Gastrocnemius medialis (tissue), 4 donors: ENCODE measurements around the gene NLRP11. TPM values are rescaled to one million over a fixed set of nuclear protein-coding genes. Genes with fewer than 3 reads are reported as not detected.

Source experiments
- ATAC-seq, 2 donors: fragments of 150-250 bp; one replicate each; pipeline ENCODE4 v1.9.1; 2016
- DNase-seq, 2 donors: peaks; one replicate each; pipeline ENCODE4 v3.0.0-alpha.2; 2019
- H3K27ac ChIP-seq, 4 donors: fragments of 200-600 bp; sonication (generic); 1 replicate in 1 of 4; 2 replicates in 3 of 4; pipeline ENCODE4 v1.5.1; 2016 to 2018; ENCODE audit warnings: mild to moderate bottlenecking in 2 of 4, moderate library complexity in 1 of 4
- H3K27me3 ChIP-seq, 3 donors: fragments of 200-600 bp; sonication (generic) in 2 of 3; 1 replicate in 1 of 3; 2 replicates in 2 of 3; pipeline versions ENCODE4 v1.5.1 to v1.6.0; 2016 to 2019; ENCODE audit warnings: mild to moderate bottlenecking in 1 of 3, moderate library complexity in 1 of 3
- H3K36me3 ChIP-seq, 2 donors: fragments of 200-600 bp; sonication (generic) in 1 of 2; one replicate each; pipeline ENCODE4 v1.5.1; 2017 to 2018
- H3K4me1 ChIP-seq, 2 donors: fragments of 200-600 bp; sonication (generic) in 1 of 2; one replicate each; pipeline ENCODE4 v1.5.1; 2016 to 2017; ENCODE audit warnings: mild to moderate bottlenecking in 2 of 2
- H3K4me3 ChIP-seq, 4 donors: fragments of 200-600 bp; sonication (generic) in 3 of 4; 1 replicate in 1 of 4; 2 replicates in 3 of 4; pipeline ENCODE4 v1.5.1; 2016 to 2019; ENCODE audit warnings: mild to moderate bottlenecking in 2 of 4
- H3K9me3 ChIP-seq, 3 donors: fragments of 200-600 bp; sonication (generic) in 2 of 3; 1 replicate in 1 of 3; 2 replicates in 2 of 3; pipeline ENCODE4 v1.5.1; 2016 to 2019
- POLR2A ChIP-seq, 2 donors: fragments of 450-650 bp; IDR thresholded peaks; one replicate each; pipeline ENCODE4 v1.6.1; 2017; ENCODE audit warnings: antibody characterized with exemption in 2 of 2, mild to moderate bottlenecking in 2 of 2, moderate library complexity in 2 of 2
- in situ Hi-C, 4 donors: fragments of 200-750 bp; cut with MboI; loops; one replicate each; pipeline versions ENCODE4 v1.15.0 to v1.8.0; 2017; ENCODE audit warnings: low sequenced_read_pairs in 4 of 4
- intact Hi-C: fragments of 100-400 bp; cut with DNase I; formaldehyde crosslinking; loops from one replicate; pipeline ENCODE4 v1.15.1; 2023; ENCODE audit warnings: low total_unique reads
- total RNA-seq, 4 donors: library from RNA; depleted of rRNA; stranded (reverse); fragments of >200 nt; gene quantifications; one replicate each; pipeline versions ENCODE4 v1.1.0 to v1.2.3, GENCODE V29; 2016
- TF ChIP-seq, protein P1 (sequence below), 5 experiments: fragments of 450-650 bp in 3 of 5; fragments of 200-600 bp in 2 of 5; sonication (generic) in 2 of 5; IDR thresholded peaks in 4 of 5; conservative IDR thresholded peaks in 1 of 5; 1 replicate in 4 of 5; 2 replicates in 1 of 5; pipeline ENCODE4 v1.5.1; 2016 to 2019; ENCODE audit warnings: antibody characterized with exemption in 5 of 5, mild to moderate bottlenecking in 3 of 5, moderate library complexity in 3 of 5

The NLRP11 gene
- total RNA-seq, 4 donors from 2014 or later: not detected

DNA sequence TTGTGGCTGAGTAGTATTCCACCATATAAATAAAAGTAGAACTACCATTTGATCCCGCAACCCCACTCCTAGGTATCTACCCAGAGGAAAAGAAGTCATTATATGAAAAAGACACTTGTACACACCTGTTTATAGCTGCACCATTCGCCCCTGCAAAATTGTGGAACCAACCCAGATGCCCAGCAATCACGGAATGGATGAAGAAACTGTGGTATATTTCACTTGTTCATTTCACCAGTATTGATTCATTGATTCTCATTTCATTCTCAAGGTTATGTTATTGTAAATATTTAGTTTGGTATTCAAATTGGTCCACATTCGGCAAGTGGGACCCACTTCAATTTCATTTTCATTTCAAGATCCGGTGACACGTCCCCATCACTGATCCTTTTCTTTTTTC lies 81.1 kb downstream of the NLRP11 start:
- intact Hi-C loops (no loop called here), in situ Hi-C loops (no loop called here)
- Histone ChIP-seq H3K9me3 (no peaks in the 10 kb centered on the region), H3K4me3 (no peak overlapping the region), H3K36me3 (no peaks in the 10 kb centered on the region), H3K27me3 (peaks cover 0 to 3% (median 0%) of the 10 kb centered on the region in 3 donors), H3K27ac (no peak overlapping the region), H3K4me1 (no peaks in the 10 kb centered on the region)
- ATAC-seq: no peak
- no peak for DNase-seq
- TF ChIP-seq, protein P1, sequence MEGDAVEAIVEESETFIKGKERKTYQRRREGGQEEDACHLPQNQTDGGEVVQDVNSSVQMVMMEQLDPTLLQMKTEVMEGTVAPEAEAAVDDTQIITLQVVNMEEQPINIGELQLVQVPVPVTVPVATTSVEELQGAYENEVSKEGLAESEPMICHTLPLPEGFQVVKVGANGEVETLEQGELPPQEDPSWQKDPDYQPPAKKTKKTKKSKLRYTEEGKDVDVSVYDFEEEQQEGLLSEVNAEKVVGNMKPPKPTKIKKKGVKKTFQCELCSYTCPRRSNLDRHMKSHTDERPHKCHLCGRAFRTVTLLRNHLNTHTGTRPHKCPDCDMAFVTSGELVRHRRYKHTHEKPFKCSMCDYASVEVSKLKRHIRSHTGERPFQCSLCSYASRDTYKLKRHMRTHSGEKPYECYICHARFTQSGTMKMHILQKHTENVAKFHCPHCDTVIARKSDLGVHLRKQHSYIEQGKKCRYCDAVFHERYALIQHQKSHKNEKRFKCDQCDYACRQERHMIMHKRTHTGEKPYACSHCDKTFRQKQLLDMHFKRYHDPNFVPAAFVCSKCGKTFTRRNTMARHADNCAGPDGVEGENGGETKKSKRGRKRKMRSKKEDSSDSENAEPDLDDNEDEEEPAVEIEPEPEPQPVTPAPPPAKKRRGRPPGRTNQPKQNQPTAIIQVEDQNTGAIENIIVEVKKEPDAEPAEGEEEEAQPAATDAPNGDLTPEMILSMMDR (IDR thresholded peaks at IDR 0.05 in 4 of 5, conservative IDR thresholded peaks at IDR 0.05 in 1 of 5): no peak
- TF ChIP-seq POLR2A (IDR thresholded peaks at IDR 0.05): no peak

DNA sequence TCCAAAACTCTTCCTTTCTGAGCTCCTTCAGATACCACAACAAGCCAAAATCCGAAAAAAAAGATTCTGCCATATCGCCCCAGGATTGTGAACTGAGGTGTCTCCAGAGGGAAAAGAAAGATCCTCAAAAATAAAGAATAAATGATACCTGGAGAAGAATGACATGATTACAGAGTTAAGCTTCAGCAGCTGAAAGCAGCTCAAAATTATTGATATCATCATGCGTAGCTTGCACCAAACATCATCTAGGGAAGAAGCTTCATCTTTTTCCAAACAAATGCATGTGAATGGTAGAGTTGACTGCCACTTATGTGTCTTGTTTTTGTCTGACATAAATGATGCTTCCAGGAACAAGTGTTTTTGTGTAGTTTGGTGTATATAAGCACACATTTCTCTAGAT lies 93.5 kb downstream of the NLRP11 start, which contains the start of gene NLRP9:
TSS of gene NLRP9 (minus strand) at position 101 of the 400 bp plus-strand sequence. CDS start at position 73, 28 bp downstream.
- H3K4me3 ChIP-seq: no peak within 1 kb of the TSS
- TF ChIP-seq, protein P1 (IDR thresholded peaks at IDR 0.05 in 4 of 5, conservative IDR thresholded peaks at IDR 0.05 in 1 of 5): no peak
- TF ChIP-seq POLR2A (IDR thresholded peaks at IDR 0.05): no peak
- intact Hi-C loops (no loop called here), in situ Hi-C loops (no loop called here)
- no peaks in the 10 kb centered on the region for H3K36me3 ChIP-seq
- H3K4me1 ChIP-seq: no peaks in the 10 kb centered on the region
- no peak for DNase-seq
- no peak within 1 kb of the TSS for H3K27ac ChIP-seq
- no peak for ATAC-seq
- H3K9me3 ChIP-seq: no peaks in the 10 kb centered on the region
- H3K27me3 ChIP-seq: no peaks in the 10 kb centered on the region

Other genes with a start within 250 kb of the NLRP11 start
- gene FIZ1, start 232.5 kb downstream of the NLRP11 start, total RNA-seq: 10 to 100 TPM in 1 of 4 donors, 1 to 10 TPM in 3; 6.8 to 11.2 (median 7.4) TPM
- gene ZNF524, start 231.7 kb downstream of the NLRP11 start, total RNA-seq: 10 to 100 TPM; 35.6 to 61.7 (median 47.0) TPM
- gene ZNF865, start 226.4 kb downstream of the NLRP11 start, total RNA-seq: 10 to 100 TPM; 10.3 to 23.4 (median 15.2) TPM
- gene ZNF784, start 207.4 kb downstream of the NLRP11 start, total RNA-seq: 1 to 10 TPM; 6.0 to 10.0 (median 8.2) TPM
- 10 to 100 TPM in 1 of 4 donors, 1 to 10 TPM in 3; 1.5 to 12.3 (median 7.2) TPM for gene ZNF580, start 191.0 kb downstream of the NLRP11 start, total RNA-seq
- gene ZNF581, start 188.3 kb downstream of the NLRP11 start, total RNA-seq: 10 to 100 TPM in 3 of 4 donors, 1 to 10 TPM in 1; 9.9 to 17.3 (median 13.7) TPM
- gene CCDC106, start 183.8 kb downstream of the NLRP11 start, total RNA-seq: 10 to 100 TPM in 2 of 4 donors, 1 to 10 TPM in 2; 6.3 to 21.2 (median 12.6) TPM
- 10 to 100 TPM; 38.1 to 60.2 (median 50.1) TPM for gene U2AF2, start 177.0 kb downstream of the NLRP11 start, total RNA-seq
- gene EPN1, start 156.8 kb downstream of the NLRP11 start, total RNA-seq: 100 to 1,000 TPM in 3 of 4 donors, 10 to 100 TPM in 1; 58.7 to 214 (median 190) TPM
- gene NLRP9, start 93.6 kb downstream of the NLRP11 start, total RNA-seq: not detected
- not detected for gene RFPL4A, start 72.9 kb downstream of the NLRP11 start, total RNA-seq
- not detected for gene RFPL4AL1, start 62.9 kb downstream of the NLRP11 start, total RNA-seq
- not detected for gene NLRP4, start 4.5 kb upstream of the NLRP11 start, total RNA-seq
- gene NLRP13, start 100.3 kb upstream of the NLRP11 start, total RNA-seq: not detected
- gene NLRP8, start 115.8 kb upstream of the NLRP11 start, total RNA-seq: not detected
- not detected for gene NLRP5, start 154.8 kb upstream of the NLRP11 start, total RNA-seq